DND-41 (cell line): ENCODE data around the gene XRCC2.
"Not testable (repeated sequence)": the region's sequence is repeated elsewhere in the genome, so short reads cannot be mapped to it uniquely, and the experiment has no call there.

Source experiments
- ATAC-seq: fragments of 200-7000 bp; cut with Tn5 transposase; 3 replicates; pipeline ENCODE4 v1.9.1; 2021; ENCODE audit warnings: low read depth; ENCODE audit not compliant: insufficient read depth
- DNase-seq: peaks from one replicate; pipeline ENCODE4 v3.0.0-alpha.2; 2020
- H2AFZ ChIP-seq: 2 replicates; pipeline ENCODE4 v1.6.0; 2012; ENCODE audit warnings: low read depth, low read length
- H3K27ac ChIP-seq: 2 replicates; pipeline ENCODE4 v1.5.1; 2012; ENCODE audit warnings: low read length, inconsistent platforms
- H3K27me3 ChIP-seq: fragments of 200-600 bp; sonication (generic); 2 replicates; pipeline ENCODE4 v1.6.0; 2012; ENCODE audit warnings: low read length, mild to moderate bottlenecking, inconsistent platforms; ENCODE audit not compliant: insufficient read depth, poor library complexity
- H3K36me3 ChIP-seq: 2 replicates; pipeline ENCODE4 v1.5.1; 2012; ENCODE audit warnings: low read length, inconsistent platforms; ENCODE audit not compliant: insufficient read depth
- H3K4me1 ChIP-seq: 2 replicates; pipeline ENCODE4 v1.5.1; 2012; ENCODE audit warnings: mild to moderate bottlenecking, low read length; ENCODE audit not compliant: insufficient read depth
- H3K4me2 ChIP-seq: 2 replicates; pipeline ENCODE4 v1.6.0; 2012; ENCODE audit warnings: mild to moderate bottlenecking, moderate library complexity, low read length, inconsistent platforms; ENCODE audit not compliant: insufficient read depth
- H3K4me3 ChIP-seq, 2 experiments: fragments of 200-600 bp in 1 of 2; shearing (Covaris generic) in 1 of 2; 2 replicates each; pipeline ENCODE4 v1.5.1; 2012 to 2016; ENCODE audit warnings: inconsistent platforms in 2 of 2, low read length in 2 of 2, mild to moderate bottlenecking in 2 of 2, low read depth in 1 of 2, moderate library complexity in 1 of 2
- H3K79me2 ChIP-seq: 2 replicates; pipeline ENCODE4 v1.6.0; 2012; ENCODE audit warnings: low read length, inconsistent platforms; ENCODE audit not compliant: insufficient read depth
- H3K9ac ChIP-seq: 2 replicates; pipeline ENCODE4 v1.6.0; 2012; ENCODE audit warnings: low read depth, mild to moderate bottlenecking, inconsistent platforms, low read length, moderate library complexity
- H3K9me3 ChIP-seq: 2 replicates; pipeline ENCODE4 v1.5.1; 2012; ENCODE audit warnings: low read length, moderate library complexity, mild to moderate bottlenecking, inconsistent platforms; ENCODE audit not compliant: insufficient read depth, severe bottlenecking
- H4K20me1 ChIP-seq: 2 replicates; pipeline ENCODE4 v1.6.0; 2012; ENCODE audit warnings: low read length; ENCODE audit not compliant: insufficient read depth
- CTCF ChIP-seq: IDR thresholded peaks from 2 replicates; pipeline ENCODE4 v1.5.1; 2012; ENCODE audit warnings: borderline replicate concordance, low read length, moderate library complexity, mild to moderate bottlenecking; ENCODE audit not compliant: poor library complexity, severe bottlenecking; ENCODE audit errors: extremely low read depth
- EZH2 ChIP-seq: IDR thresholded peaks from 3 replicates; pipeline ENCODE4 v1.6.1; 2012; ENCODE audit warnings: borderline replicate concordance, low read depth, mild to moderate bottlenecking, moderate library complexity, low read length, inconsistent platforms; ENCODE audit not compliant: severe bottlenecking

XRCC2 gene

GRCh38 chr7:152675759-152676636 lies at the start of gene XRCC2:
XRCC2 (minus strand) TSS chr7:152676141; CDS start chr7:152676079, 62 bp downstream.
- Histone ChIP-seq H3K4me3 (peak within 1 kb of the TSS; percentile 55 to 63), H3K4me2 (peak within 1 kb of the TSS; percentile 97), H3K27ac (peak within 1 kb of the TSS; percentile 79), H2AFZ (peak within 1 kb of the TSS; percentile 86), H3K9me3 (no peaks in the 10 kb centered on the region), H3K4me1 (peaks cover 26% of the 10 kb centered on the region), H4K20me1 (peaks cover 25% of the 10 kb centered on the region; the same call in 1 of the 2 replicates), H3K36me3 (peaks cover 23% of the 10 kb centered on the region), H3K79me2 (peaks cover 48% of the 10 kb centered on the region), H3K27me3 (no peaks in the 10 kb centered on the region), H3K9ac (peak within 1 kb of the TSS; percentile 83)
- ATAC-seq (peak; percentile 93), DNase-seq (peak; percentile 92)
- TF ChIP-seq CTCF (no peak), EZH2 (no peak)

- no peaks in the 10 kb centered on the region for H3K36me3 ChIP-seq
- H3K4me3 ChIP-seq = no peak overlapping the region
- H2AFZ ChIP-seq = no peak overlapping the region
- no peak for TF ChIP-seq EZH2
- no peak for TF ChIP-seq CTCF
- DNase-seq = no peak
- H4K20me1 ChIP-seq = no peaks in the 10 kb centered on the region
- H3K9ac ChIP-seq = no peak overlapping the region
- H3K27ac ChIP-seq = no peak overlapping the region
- no peak overlapping the region for H3K4me2 ChIP-seq
- no peaks in the 10 kb centered on the region for H3K9me3 ChIP-seq
- H3K27me3 ChIP-seq = no peaks in the 10 kb centered on the region
- H3K4me1 ChIP-seq = no peaks in the 10 kb centered on the region
- no peaks in the 10 kb centered on the region for H3K79me2 ChIP-seq
- ATAC-seq = no peak
These were observed 47.4 kb upstream of the XRCC2 start for GRCh38 chr7:152723364-152723763.

GRCh38 chr7:152712412-152713042 lies 36.6 kb upstream of the XRCC2 start:
- ATAC-seq, H3K9me3 ChIP-seq, H4K20me1 ChIP-seq: not testable (repeated sequence)

GRCh38 chr7:152711444-152711944 lies 35.6 kb upstream of the XRCC2 start:
- H3K9ac ChIP-seq = no peak overlapping the region
- ATAC-seq = no peak
- no peaks in the 10 kb centered on the region for H3K9me3 ChIP-seq
- TF ChIP-seq EZH2 = no peak
- no peak for TF ChIP-seq CTCF
- no peak for DNase-seq
- no peak overlapping the region for H3K27ac ChIP-seq
- H3K36me3 ChIP-seq = no peaks in the 10 kb centered on the region
- H3K4me1 ChIP-seq = no peaks in the 10 kb centered on the region
- no peaks in the 10 kb centered on the region for H3K79me2 ChIP-seq
- no peak overlapping the region for H3K4me2 ChIP-seq
- no peak overlapping the region for H2AFZ ChIP-seq
- peaks cover 4% of the 10 kb centered on the region for H3K27me3 ChIP-seq
- no peaks in the 10 kb centered on the region for H4K20me1 ChIP-seq
- no peak overlapping the region for H3K4me3 ChIP-seq

More at GRCh38 chr7:152712412-152713042, 36.6 kb upstream of the XRCC2 start:
- not testable (repeated sequence) for H3K4me1 ChIP-seq, H2AFZ ChIP-seq, H3K4me3 ChIP-seq, H3K79me2 ChIP-seq, H3K4me2 ChIP-seq, H3K9ac ChIP-seq, H3K27ac ChIP-seq, H3K36me3 ChIP-seq, DNase-seq, H3K27me3 ChIP-seq
